Activated B cell treated with CpG ODN at 0.5 μM for 24 hours (primary cell): ENCODE results near the gene EBF3. TPM values are rescaled to one million over a fixed set of nuclear protein-coding genes. Genes with fewer than 3 reads are reported as not detected.

Experiments
- ATAC-seq: fragments of 200-7000 bp; cut with Tn5 transposase; one replicate; pipeline ENCODE4 v1.10.0; 2021; ENCODE audit warnings: low read depth, mild to moderate bottlenecking, moderate library complexity
- CTCF ChIA-PET: fragments of 350-600 bp; sonication (Branson Sonifier 250); formaldehyde crosslinking; loops from one replicate; lab custom pipeline; 2021; ENCODE audit warnings: antibody characterized with exemption; lab: Charles Lee
- POLR2A ChIA-PET: fragments of 350-600 bp; sonication (Branson Sonifier 250); formaldehyde crosslinking; loops from one replicate; lab custom pipeline; 2021; ENCODE audit warnings: antibody characterized with exemption; lab: Charles Lee
- DNase-seq: peaks from one replicate; pipeline ENCODE4 v3.0.0; 2022
- H3K27ac Mint-ChIP-seq: one replicate; pipeline ENCODE4 v1.8.0; 2020; ENCODE audit warnings: mixed read lengths
- H3K27me3 Mint-ChIP-seq: one replicate; pipeline ENCODE4 v1.8.0; 2021; ENCODE audit warnings: mixed read lengths
- H3K36me3 Mint-ChIP-seq: one replicate; pipeline ENCODE4 v1.8.0; 2021; ENCODE audit warnings: low read depth, mixed read lengths
- H3K4me1 Mint-ChIP-seq: one replicate; pipeline ENCODE4 v1.8.0; 2021; ENCODE audit warnings: mixed read lengths
- H3K4me3 Mint-ChIP-seq: one replicate; pipeline ENCODE4 v1.8.0; 2020; ENCODE audit warnings: mild to moderate bottlenecking, mixed read lengths
- H3K9me3 Mint-ChIP-seq: one replicate; pipeline ENCODE4 v1.8.0; 2020; ENCODE audit warnings: mixed read lengths
- CTCF ChIP-seq: fragments of 200-600 bp; IDR thresholded peaks from one replicate; pipeline ENCODE4 v1.8.0; 2022; ENCODE audit warnings: antibody characterized with exemption, mild to moderate bottlenecking
- intact Hi-C: fragments of 100-400 bp; cut with micrococcal nuclease; formaldehyde crosslinking; loops from one replicate; pipeline ENCODE4 v1.15.1; 2024
- total RNA-seq: library from RNA; stranded (reverse); gene quantifications from 2 replicates; pipeline ENCODE4 v1.2.3, GENCODE V29; 2022

The EBF3 gene
- total RNA-seq, 1 donor from 2014 or later: not detected

- no peaks in the 10 kb centered on the region for H3K36me3 Mint-ChIP-seq
- H3K4me3 Mint-ChIP-seq: no peak overlapping the region
- intact Hi-C loops: no loop called here
- H3K4me1 Mint-ChIP-seq: no peaks in the 10 kb centered on the region
- no peak for TF ChIP-seq CTCF
- ChIA-PET POLR2A (no interaction called here), CTCF (no interaction called here)
- ATAC-seq (no peak), DNase-seq (no peak)
- no peak overlapping the region for H3K27ac Mint-ChIP-seq
- peaks cover 5% of the 10 kb centered on the region for H3K9me3 Mint-ChIP-seq
- peaks cover 2% of the 10 kb centered on the region for H3K27me3 Mint-ChIP-seq
These were observed 106.7 kb downstream of the EBF3 start for GRCh38 chr10:129857242-129857960.

- CTCF ChIA-PET: no interaction called here
- Mint-ChIP-seq H3K27ac (no peak overlapping the region), H3K36me3 (no peaks in the 10 kb centered on the region), H3K27me3 (peaks cover 6% of the 10 kb centered on the region), H3K9me3 (peaks cover 5% of the 10 kb centered on the region), H3K4me3 (no peak overlapping the region), H3K4me1 (no peaks in the 10 kb centered on the region)
- ATAC-seq (no peak), DNase-seq (no peak)
- POLR2A ChIA-PET: no interaction called here
- TF ChIP-seq CTCF: no peak
- intact Hi-C loops: no loop called here
These were observed 108.1 kb downstream of the EBF3 start for GRCh38 chr10:129855836-129856563.

GRCh38 chr10:129854796-129855705, 109.0 kb downstream of the EBF3 start:
- Mint-ChIP-seq H3K4me1 (no peaks in the 10 kb centered on the region), H3K27me3 (peaks cover 6% of the 10 kb centered on the region), H3K36me3 (no peaks in the 10 kb centered on the region), H3K4me3 (no peak overlapping the region), H3K9me3 (peaks cover 5% of the 10 kb centered on the region), H3K27ac (no peak overlapping the region)
- TF ChIP-seq CTCF: no peak
- ChIA-PET POLR2A (no interaction called here), CTCF (no interaction called here)
- ATAC-seq: no peak
- no peak for DNase-seq
- intact Hi-C loops: no loop called here

GRCh38 chr10:129854158-129854557, 109.9 kb downstream of the EBF3 start:
- ATAC-seq: no peak
- no peak for DNase-seq
- H3K4me3 Mint-ChIP-seq: no peak overlapping the region

More at GRCh38 chr10:129854158-129854557, 109.9 kb downstream of the EBF3 start:
- Mint-ChIP-seq H3K27ac (no peak overlapping the region), H3K9me3 (peaks cover 5% of the 10 kb centered on the region), H3K4me1 (no peaks in the 10 kb centered on the region), H3K36me3 (no peaks in the 10 kb centered on the region), H3K27me3 (peaks cover 6% of the 10 kb centered on the region)
- ChIA-PET POLR2A (no interaction called here), CTCF (interaction anchor here (0.7 kb wide), 1 partner anchor 273 kb away, joined by 3 read pairs; no protein-coding TSS in a partner anchor)
- intact Hi-C loops: no loop called here
- no peak for TF ChIP-seq CTCF
